GM21381 (cell line): ENCODE data around the gene KANSL1.

ENCODE experiments used
- ATAC-seq: cut with Tn5 transposase; IDR thresholded peaks from one replicate; pipeline ENCODE4 v1.9.1; 2021; ENCODE audit warnings: mild to moderate bottlenecking, moderate library complexity; ENCODE audit not compliant: unreplicated experiment

Gene KANSL1

GRCh38 chr17:46169913-46170638 lies 23.2 kb downstream of the KANSL1 start:
- no peak for ATAC-seq

DNA sequence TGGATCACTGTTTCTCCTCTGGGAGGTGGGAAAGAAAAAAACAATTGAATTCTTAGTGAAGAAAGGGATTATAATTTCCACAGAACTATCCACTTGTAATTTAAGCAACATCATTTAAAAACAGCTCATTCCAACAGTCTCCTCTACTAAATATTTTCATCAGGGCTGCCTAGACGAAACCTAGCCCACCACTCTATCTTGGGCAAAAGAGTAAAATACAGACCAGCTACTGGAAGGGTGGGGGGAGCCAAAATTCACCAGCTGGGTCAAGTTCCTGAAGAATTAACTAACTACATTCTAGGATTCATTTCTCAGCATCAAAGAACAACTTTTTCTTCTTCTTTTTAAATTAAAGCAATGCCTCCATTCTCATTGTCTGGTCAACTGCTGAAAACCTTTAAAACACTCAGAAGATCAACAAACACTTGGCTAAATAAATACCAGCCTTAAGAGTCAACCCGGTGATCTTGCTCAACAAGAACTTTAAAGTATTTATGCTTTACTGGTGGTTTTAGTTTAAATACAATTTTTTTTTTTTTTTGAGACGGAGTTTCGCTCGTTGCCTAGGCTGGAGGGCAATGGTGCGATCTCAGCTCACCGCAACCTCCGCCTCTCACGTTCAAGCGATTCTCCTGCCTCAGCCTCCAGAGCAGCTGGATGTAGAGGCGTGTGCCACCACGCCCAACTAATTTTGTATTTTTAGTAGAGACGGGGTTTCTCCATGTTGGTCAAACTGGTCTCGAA lies 25.2 kb downstream of the KANSL1 start:
- ATAC-seq, result no peak

DNA sequence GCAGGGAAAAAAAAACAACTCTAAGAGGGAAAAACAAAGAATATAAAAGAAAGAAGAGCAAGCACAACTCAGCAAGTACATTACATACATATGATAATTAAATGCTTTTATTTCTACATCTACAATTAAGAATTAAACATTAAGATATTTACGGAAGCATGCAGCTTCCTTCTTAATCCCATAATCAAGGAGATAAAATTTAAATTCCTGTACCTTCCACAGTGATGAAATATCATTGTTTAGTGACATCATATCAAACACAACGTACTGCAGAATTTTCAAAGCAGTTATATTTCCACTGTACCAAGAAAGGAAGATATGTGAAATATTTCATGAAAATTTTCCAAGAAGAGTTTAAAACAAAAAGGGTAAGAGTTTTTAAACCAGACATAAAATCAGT lies 26.0 kb downstream of the KANSL1 start:
- ATAC-seq, result no peak

GRCh38 chr17:46166692-46167249 lies 26.5 kb downstream of the KANSL1 start:
- ATAC-seq, result no peak

GRCh38 chr17:46163929-46164594 lies 29.2 kb downstream of the KANSL1 start:
- no peak for ATAC-seq

DNA sequence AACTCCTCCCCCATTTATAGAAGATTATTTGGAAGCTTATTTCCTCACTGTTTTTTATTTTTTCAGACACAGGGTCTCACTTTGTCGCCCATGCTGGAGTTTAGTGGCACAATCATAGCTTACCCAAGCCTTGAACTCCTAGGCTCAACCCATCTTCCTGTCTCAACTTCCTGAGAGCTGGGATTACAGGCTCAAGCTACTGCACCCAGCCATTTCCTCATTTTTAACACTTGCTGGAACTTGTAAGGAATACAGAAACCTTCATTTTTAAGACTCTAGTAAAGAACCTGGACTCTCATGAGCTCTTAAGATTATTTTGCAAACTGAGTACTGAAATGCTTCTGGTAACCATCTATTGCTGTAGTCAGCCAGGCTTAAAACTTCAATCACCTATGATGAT lies 29.9 kb downstream of the KANSL1 start:
- ATAC-seq, result no peak

DNA sequence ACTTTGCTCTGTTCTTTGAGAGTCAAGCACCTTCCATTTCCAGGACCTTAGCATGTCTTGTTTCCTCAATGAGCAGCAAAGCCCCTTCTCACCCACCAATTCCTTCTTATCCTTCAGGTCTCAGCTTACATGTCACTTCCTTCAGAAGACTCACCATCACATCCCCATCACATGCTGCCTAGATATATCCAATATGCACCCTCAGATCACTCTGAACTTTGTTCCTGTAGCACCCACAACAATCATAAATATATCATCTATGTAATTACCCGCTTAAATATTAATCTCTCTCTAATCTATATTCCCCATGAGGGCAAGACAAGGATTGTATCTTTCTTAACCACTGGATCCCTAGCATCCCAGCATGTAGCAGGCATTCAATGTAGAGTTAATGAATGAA lies 30.4 kb downstream of the KANSL1 start:
- ATAC-seq, result no peak

GRCh38 chr17:46160169-46160568 lies 33.1 kb downstream of the KANSL1 start:
- ATAC-seq, result no peak

DNA sequence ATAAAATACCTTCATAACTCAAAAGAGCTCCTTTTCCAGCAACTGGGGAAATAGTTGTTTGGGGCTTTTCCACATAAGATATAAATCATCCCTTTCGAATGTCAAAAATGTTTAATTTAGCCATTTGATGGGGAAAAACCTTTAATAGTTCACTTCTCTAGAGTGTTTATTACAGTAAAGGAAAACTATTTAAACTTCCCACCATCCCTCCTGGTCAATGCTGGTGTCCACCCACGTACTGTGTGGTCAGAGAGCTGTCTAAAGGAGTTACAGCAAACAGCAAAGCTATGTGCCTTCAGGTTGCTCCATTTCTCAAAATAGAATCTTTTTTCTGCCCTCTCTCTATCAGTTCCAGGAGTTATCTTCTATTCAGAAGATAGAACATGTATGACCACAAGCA lies 33.5 kb downstream of the KANSL1 start:
- no peak for ATAC-seq

- ATAC-seq, result no peak
Observed at GRCh38 chr17:46158323-46159296, 34.6 kb downstream of the KANSL1 start.

GRCh38 chr17:46157443-46158062 lies 35.7 kb downstream of the KANSL1 start:
- ATAC-seq, result no peak

DNA sequence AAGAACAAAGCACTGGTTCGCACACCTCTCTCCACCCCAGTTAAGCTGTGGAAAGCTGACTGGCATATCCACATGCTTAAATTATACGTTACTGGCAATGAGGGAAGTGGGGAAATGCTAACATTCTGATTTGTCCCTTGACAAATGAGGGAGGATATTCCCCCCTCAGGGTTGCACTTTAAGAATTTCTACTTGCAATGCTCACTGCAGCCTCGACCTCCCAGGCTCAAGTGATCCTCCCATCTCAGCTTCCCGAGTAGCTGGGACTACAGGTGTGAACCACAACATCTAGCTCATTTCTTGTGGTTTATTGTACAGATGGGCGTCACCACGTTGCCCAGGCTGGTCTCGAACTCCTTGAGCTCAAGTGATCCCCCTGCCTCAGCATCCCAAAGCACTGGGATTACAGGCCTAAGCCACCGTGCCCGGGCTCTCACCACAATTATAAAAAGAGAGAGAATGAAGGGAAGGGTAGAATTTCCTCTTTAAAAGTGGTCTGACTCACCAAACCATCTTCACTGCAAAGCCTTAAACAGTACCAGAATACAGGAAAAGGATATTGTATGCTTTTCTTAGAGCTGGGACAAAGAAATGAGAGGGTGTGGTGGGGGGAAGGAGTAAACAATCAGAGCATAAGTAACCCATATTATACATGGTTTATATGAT lies 38.9 kb downstream of the KANSL1 start:
- no peak for ATAC-seq

DNA sequence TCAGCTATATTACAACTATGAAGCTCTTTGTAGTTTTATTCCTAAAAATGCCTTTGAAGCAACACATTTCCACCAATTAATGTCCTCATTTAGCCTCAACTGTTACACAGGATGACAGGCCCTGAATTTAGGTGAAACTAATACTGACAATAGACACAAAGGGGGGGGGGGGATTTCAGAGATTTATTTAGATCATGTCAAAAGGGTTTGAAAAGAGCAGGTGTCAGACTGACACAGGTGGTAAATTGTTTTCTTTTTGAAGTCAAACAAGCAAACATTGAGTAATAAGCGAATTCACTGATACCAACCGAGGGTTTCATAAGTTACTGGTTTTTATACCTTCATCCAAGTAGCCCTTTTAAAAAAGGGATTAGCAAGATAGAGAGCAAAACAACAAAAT lies 40.8 kb downstream of the KANSL1 start:
- no peak for ATAC-seq

DNA sequence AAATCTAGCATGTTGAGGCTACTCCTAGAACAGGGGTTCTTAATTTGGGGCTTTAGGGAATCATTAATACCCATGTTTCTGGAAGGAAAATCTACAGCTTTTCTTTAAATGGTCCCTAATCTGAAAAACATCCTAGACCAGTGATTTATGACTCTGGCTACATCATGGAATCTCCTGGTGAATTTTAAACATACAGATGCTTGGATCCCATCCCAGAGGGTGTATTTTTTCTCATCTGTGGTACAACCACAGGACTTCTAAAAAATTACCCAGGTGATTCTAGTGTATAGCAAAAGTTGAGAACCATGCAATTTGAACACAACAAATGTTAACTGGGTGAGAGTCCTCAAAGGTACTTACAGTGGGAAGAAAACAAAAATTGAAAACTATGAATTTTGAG lies 41.5 kb downstream of the KANSL1 start:
- ATAC-seq, result no peak

DNA sequence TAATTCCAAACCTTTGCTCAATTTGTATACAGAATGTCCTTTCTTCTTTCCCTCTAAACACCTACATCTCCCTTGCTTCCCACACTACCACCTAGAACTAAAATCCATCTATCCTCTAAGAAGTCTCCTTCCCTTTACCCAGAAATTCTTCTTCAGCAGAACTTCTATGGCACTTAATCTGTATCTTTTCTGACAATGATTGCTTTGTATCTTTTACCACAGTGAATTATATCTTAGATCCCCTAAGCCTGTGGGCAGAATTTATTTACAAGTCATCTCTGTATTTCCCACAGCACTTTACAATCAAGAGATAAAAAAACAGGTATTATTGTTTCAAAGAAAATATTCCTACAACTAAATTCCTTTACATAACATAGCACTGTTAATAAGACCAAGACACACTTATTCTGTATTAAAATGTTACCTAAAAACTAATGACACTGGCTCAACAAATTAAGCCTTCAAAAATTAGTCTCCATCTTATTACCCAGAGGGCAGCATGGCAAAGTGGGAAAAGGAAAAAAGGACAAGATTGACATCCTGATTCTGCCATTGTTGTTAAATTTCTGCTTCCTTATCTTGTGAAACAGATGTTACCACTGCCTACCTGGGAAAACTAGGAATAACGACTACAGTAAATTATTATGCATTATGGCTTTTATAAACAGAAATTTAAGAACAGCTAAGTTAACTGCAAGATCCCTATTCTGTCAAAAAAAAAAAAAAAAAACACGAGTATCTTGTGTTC lies 42.8 kb downstream of the KANSL1 start:
- no peak for ATAC-seq

- ATAC-seq, result no peak
Observed at GRCh38 chr17:46148247-46148646, 45.0 kb downstream of the KANSL1 start.

DNA sequence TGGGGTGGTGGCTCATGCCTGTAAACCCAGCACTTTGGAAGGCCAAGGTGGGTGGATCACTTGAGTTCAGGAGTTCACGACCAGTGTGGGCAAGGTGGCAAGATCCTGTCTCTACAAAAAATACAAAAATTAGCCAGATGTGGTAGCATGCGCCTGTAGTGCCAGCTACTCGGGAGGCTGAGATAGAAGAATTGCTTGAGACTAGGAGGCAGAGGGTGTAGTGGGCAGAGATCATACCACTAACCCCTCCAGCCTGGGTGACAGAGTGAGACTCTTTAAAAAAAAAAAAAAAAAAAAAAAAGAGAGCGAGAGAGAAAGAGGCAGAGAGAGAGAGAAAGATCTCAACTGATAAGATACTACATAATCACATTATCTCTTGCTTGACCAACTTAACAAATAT lies 45.9 kb downstream of the KANSL1 start:
- no peak for ATAC-seq

DNA sequence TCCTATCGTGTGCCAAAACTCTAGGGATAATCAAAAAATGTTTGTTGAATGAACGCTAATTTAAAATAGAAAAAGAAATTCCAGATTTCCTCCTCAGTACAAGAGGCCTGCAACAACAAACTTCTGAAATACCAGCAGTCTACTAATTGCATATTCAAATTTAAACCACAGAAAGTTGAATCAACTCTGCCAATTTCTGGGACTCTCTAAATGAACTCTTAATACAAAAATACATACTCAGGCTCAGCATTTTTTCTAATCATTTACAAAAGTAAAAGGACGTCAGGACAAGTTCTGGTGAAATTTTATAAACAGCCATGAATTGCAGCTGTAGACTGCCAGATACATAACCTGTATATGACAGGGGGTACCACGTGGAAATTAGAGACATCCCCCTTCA lies 49.0 kb downstream of the KANSL1 start:
- ATAC-seq, result no peak

DNA sequence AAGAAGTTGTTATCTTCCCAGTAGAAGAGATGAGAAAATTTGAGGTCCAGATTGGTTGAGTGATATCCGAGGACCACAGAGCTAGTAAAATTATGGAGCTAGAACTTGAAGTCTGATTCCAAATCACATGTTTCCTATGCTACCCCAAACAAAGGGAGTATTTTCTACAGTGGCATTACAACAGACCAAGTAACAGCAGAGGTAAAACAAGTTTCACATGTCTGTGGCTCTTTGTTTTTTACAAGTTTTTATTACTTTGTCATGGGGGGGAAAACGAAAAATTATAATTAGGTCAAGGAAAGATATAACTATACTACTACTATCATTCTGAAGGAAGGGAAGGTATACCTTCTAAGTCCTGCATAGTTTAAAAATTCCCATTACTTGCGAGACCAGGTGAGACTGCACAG lies 49.4 kb downstream of the KANSL1 start:
- no peak for ATAC-seq
